ENCODE results near the gene EPHA10. TPM values are rescaled to one million over a fixed set of nuclear protein-coding genes. Genes with fewer than 3 reads are reported as not detected.
"Not testable (repeated sequence)": the region's sequence is repeated elsewhere in the genome, so short reads cannot be mapped to it uniquely, and the experiment has no call there.

Gene EPHA10
- polyA plus RNA-seq, 4 donors: 1.9 to 5.4 (median 3.5) TPM

- Histone ChIP-seq H3K4me3 (ENCODE audit: low read depth in 1 of 3, low read length in 3 of 3) (peak overlapping the region; percentile 73 to 86 (median 84)), H3K27ac (ENCODE audit: low read depth in 1 of 3, low read length in 2 of 3) (peak overlapping the region; percentile 67 to 91 (median 83)), H3K4me1 (ENCODE audit: control insufficient read depth in 3 of 3, insufficient read depth in 2 of 3, low read depth in 1 of 3, low read length in 2 of 3) (peaks cover 5 to 18% (median 12%) of the 10 kb centered on the region in 3 donors), H3K27me3 (ENCODE audit: control insufficient read depth in 3 of 3, insufficient read depth in 3 of 3, low read length in 3 of 3) (no peaks in the 10 kb centered on the region), H3K36me3 (ENCODE audit: control insufficient read depth in 3 of 3, insufficient read depth in 2 of 3, low read depth in 1 of 3, low read length in 3 of 3) (peaks cover 0 to 7% (median 0%) of the 10 kb centered on the region in 3 donors), H3K9me3 (ENCODE audit: control insufficient read depth in 2 of 2, insufficient read depth in 1 of 2, low read depth in 1 of 2, low read length in 1 of 2) (no peaks in the 10 kb centered on the region)
- DNase-seq: peak; percentile 33 to 81
- 1 to 2% (median 2%) methylated on average over 39 to 45 of the region's 45 CpGs for WGBS, 3 donors
- FAIRE-seq: no peak
Measured at GRCh38 chr1:37691497-37692077, 73.3 kb downstream of the EPHA10 start.

- DNase-seq (no peak), FAIRE-seq (no peak)
- no peaks in the 10 kb centered on the region for H3K9me3 ChIP-seq (ENCODE audit: control insufficient read depth in 2 of 2, insufficient read depth in 1 of 2, low read depth in 1 of 2, low read length in 1 of 2)
- peaks cover 3 to 22% (median 6%) of the 10 kb centered on the region in 3 donors for H3K36me3 ChIP-seq (ENCODE audit: control insufficient read depth in 3 of 3, insufficient read depth in 2 of 3, low read depth in 1 of 3, low read length in 3 of 3)
- no peak overlapping the region for H3K4me3 ChIP-seq (ENCODE audit: low read depth in 1 of 3, low read length in 3 of 3)
- peaks cover 4 to 16% (median 10%) of the 10 kb centered on the region in 3 donors for H3K4me1 ChIP-seq (ENCODE audit: control insufficient read depth in 3 of 3, insufficient read depth in 2 of 3, low read depth in 1 of 3, low read length in 2 of 3)
- no peaks in the 10 kb centered on the region for H3K27me3 ChIP-seq (ENCODE audit: control insufficient read depth in 3 of 3, insufficient read depth in 3 of 3, low read length in 3 of 3)
- 76 to 87% (median 84%) methylated on average over 4 of the region's 4 CpGs for WGBS, 3 donors
- H3K27ac ChIP-seq (ENCODE audit: low read depth in 1 of 3, low read length in 2 of 3): no peak overlapping the region
Measured at GRCh38 chr1:37688926-37689325, 76.0 kb downstream of the EPHA10 start.

DNA sequence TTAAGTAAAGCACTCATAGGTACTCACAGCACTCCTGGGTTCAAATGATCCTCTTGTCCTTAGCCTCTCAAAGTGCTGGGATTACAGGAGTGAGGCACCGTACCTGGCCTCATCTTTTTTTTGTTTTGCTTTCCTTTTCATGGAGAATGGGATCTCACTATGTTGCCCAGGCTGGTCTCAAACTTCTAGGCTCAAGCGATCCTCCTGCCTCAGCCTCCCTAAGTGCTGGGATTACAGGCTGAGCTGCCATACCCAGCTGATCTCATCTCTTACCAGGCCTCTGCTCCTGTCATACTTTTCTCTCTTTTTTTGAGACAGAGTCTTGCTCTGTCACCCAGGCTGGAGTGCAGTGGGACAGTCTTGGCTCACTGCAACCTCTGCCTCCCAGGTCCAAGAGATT lies 77.2 kb downstream of the EPHA10 start:
- H3K27ac ChIP-seq (ENCODE audit: low read depth in 1 of 3, low read length in 2 of 3); H3K27me3 ChIP-seq (ENCODE audit: control insufficient read depth in 3 of 3, insufficient read depth in 3 of 3, low read length in 3 of 3); H3K9me3 ChIP-seq (ENCODE audit: control insufficient read depth in 2 of 2, insufficient read depth in 1 of 2, low read depth in 1 of 2, low read length in 1 of 2); DNase-seq; FAIRE-seq; H3K4me3 ChIP-seq (ENCODE audit: low read depth in 1 of 3, low read length in 3 of 3): not testable (repeated sequence)
- 88 to 93% (median 91%) methylated on average over 2 of the region's 2 CpGs for WGBS, 3 donors
- Histone ChIP-seq H3K36me3 (ENCODE audit: control insufficient read depth in 3 of 3, insufficient read depth in 2 of 3, low read depth in 1 of 3, low read length in 3 of 3) (peaks cover 3 to 26% (median 12%) of the 10 kb centered on the region in 3 donors), H3K4me1 (ENCODE audit: control insufficient read depth in 3 of 3, insufficient read depth in 2 of 3, low read depth in 1 of 3, low read length in 2 of 3) (peaks cover 4 to 14% (median 10%) of the 10 kb centered on the region in 3 donors)

- 88 to 93% (median 91%) methylated on average over 3 of the region's 3 CpGs for whole genome bisulfite sequencing, 3 donors
- DNase-seq (no peak), FAIRE-seq (no peak)
- H3K27me3 ChIP-seq (ENCODE audit: control insufficient read depth in 3 of 3, insufficient read depth in 3 of 3, low read length in 3 of 3): no peaks in the 10 kb centered on the region
- no peak overlapping the region for H3K27ac ChIP-seq (ENCODE audit: low read depth in 1 of 3, low read length in 2 of 3)
- H3K4me3 ChIP-seq (ENCODE audit: low read depth in 1 of 3, low read length in 3 of 3): no peak overlapping the region
- peaks cover 1 to 7% (median 7%) of the 10 kb centered on the region in 3 donors for H3K4me1 ChIP-seq (ENCODE audit: control insufficient read depth in 3 of 3, insufficient read depth in 2 of 3, low read depth in 1 of 3, low read length in 2 of 3)
- H3K36me3 ChIP-seq (ENCODE audit: control insufficient read depth in 3 of 3, insufficient read depth in 2 of 3, low read depth in 1 of 3, low read length in 3 of 3): peaks cover 3 to 32% (median 12%) of the 10 kb centered on the region in 3 donors
- no peaks in the 10 kb centered on the region for H3K9me3 ChIP-seq (ENCODE audit: control insufficient read depth in 2 of 2, insufficient read depth in 1 of 2, low read depth in 1 of 2, low read length in 1 of 2)
Measured at GRCh38 chr1:37685722-37686121, 79.2 kb downstream of the EPHA10 start.

DNA sequence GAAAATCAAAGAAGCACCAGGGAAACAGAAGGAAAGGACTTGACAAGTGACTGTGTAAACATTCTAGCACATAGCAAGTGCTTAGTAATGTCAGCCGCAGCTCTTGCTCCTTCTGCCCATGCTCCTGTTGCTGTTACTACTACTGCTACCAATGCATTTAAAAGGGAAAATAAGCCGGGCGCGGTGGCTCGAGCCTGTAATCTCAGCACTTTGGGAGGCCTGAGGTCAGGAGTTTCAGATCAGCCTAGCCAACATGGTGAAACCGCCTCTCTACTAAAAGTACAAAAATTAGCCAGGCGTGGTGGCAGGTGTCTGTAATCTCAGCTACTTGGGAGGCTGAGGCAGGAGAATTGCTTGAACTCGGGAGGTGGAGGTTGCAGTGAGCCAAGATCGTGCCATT lies 80.7 kb downstream of the EPHA10 start:
- not testable (repeated sequence) for FAIRE-seq
- H3K36me3 ChIP-seq (ENCODE audit: control insufficient read depth in 3 of 3, insufficient read depth in 2 of 3, low read depth in 1 of 3, low read length in 3 of 3): peaks cover 3 to 34% (median 12%) of the 10 kb centered on the region in 3 donors

GRCh38 chr1:37682334-37682987 lies 82.5 kb downstream of the EPHA10 start:
- Histone ChIP-seq H3K4me3 (ENCODE audit: low read depth in 1 of 3, low read length in 3 of 3) (no peak overlapping the region), H3K9me3 (ENCODE audit: control insufficient read depth in 2 of 2, insufficient read depth in 1 of 2, low read depth in 1 of 2, low read length in 1 of 2) (no peaks in the 10 kb centered on the region), H3K27ac (ENCODE audit: low read depth in 1 of 3, low read length in 2 of 3) (no peak overlapping the region), H3K4me1 (ENCODE audit: control insufficient read depth in 3 of 3, insufficient read depth in 2 of 3, low read depth in 1 of 3, low read length in 2 of 3) (no peaks in the 10 kb centered on the region), H3K27me3 (ENCODE audit: control insufficient read depth in 3 of 3, insufficient read depth in 3 of 3, low read length in 3 of 3) (no peaks in the 10 kb centered on the region), H3K36me3 (ENCODE audit: control insufficient read depth in 3 of 3, insufficient read depth in 2 of 3, low read depth in 1 of 3, low read length in 3 of 3) (peaks cover 3 to 30% (median 12%) of the 10 kb centered on the region in 3 donors)
- FAIRE-seq: no peak
- peak; percentile 57 to 64 for DNase-seq
- 71 to 79% (median 78%) methylated on average over 5 of the region's 5 CpGs for WGBS, 3 donors

More for the DNA sequence above, 80.7 kb downstream of the EPHA10 start:
- H3K27ac ChIP-seq (ENCODE audit: low read depth in 1 of 3, low read length in 2 of 3); H3K4me3 ChIP-seq (ENCODE audit: low read depth in 1 of 3, low read length in 3 of 3); H3K27me3 ChIP-seq (ENCODE audit: control insufficient read depth in 3 of 3, insufficient read depth in 3 of 3, low read length in 3 of 3); DNase-seq; H3K4me1 ChIP-seq (ENCODE audit: control insufficient read depth in 3 of 3, insufficient read depth in 2 of 3, low read depth in 1 of 3, low read length in 2 of 3); H3K9me3 ChIP-seq (ENCODE audit: control insufficient read depth in 2 of 2, insufficient read depth in 1 of 2, low read depth in 1 of 2, low read length in 1 of 2): not testable (repeated sequence)
- 89 to 91% (median 90%) methylated on average over 9 of the region's 9 CpGs for WGBS, 3 donors

DNA sequence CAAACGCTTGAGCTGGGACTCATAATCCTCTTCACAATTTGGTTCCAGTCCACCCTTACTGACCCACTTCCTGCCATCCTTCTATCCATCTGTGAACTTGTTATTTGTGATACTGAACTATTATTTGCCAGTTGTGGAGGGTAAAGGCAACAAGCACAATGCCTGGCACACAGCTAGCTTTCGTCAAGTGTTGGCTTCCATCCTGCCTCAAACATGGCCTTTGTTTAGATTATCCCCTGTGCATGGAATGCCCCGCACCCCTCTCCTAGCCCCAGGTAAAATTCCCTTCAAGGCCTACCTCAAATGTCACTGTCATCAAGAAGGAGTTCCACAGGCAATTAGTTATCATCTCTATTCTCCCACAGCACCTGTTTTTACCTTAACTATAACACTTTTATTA lies 84.0 kb downstream of the EPHA10 start:
- H3K4me1 ChIP-seq (ENCODE audit: control insufficient read depth in 3 of 3, insufficient read depth in 2 of 3, low read depth in 1 of 3, low read length in 2 of 3): no peaks in the 10 kb centered on the region
- peaks cover under 1 to 22% (median 12%) of the 10 kb centered on the region in 3 donors for H3K36me3 ChIP-seq (ENCODE audit: control insufficient read depth in 3 of 3, insufficient read depth in 2 of 3, low read depth in 1 of 3, low read length in 3 of 3)
- H3K4me3 ChIP-seq (ENCODE audit: low read depth in 1 of 3, low read length in 3 of 3): no peak overlapping the region
- peaks cover 0 to 7% (median 0%) of the 10 kb centered on the region in 3 donors for H3K27me3 ChIP-seq (ENCODE audit: control insufficient read depth in 3 of 3, insufficient read depth in 3 of 3, low read length in 3 of 3)
- no peak for DNase-seq
- FAIRE-seq: no peak
- no peaks in the 10 kb centered on the region for H3K9me3 ChIP-seq (ENCODE audit: control insufficient read depth in 2 of 2, insufficient read depth in 1 of 2, low read depth in 1 of 2, low read length in 1 of 2)
- 83 to 90% (median 87%) methylated on average over 3 of the region's 3 CpGs for WGBS, 3 donors
- H3K27ac ChIP-seq (ENCODE audit: low read depth in 1 of 3, low read length in 2 of 3): no peak overlapping the region

- H3K4me3 ChIP-seq (ENCODE audit: low read depth in 1 of 3, low read length in 3 of 3): no peak overlapping the region
- no peak overlapping the region for H3K27ac ChIP-seq (ENCODE audit: low read depth in 1 of 3, low read length in 2 of 3)
- peaks cover 0 to 15% (median 0%) of the 10 kb centered on the region in 3 donors for H3K27me3 ChIP-seq (ENCODE audit: control insufficient read depth in 3 of 3, insufficient read depth in 3 of 3, low read length in 3 of 3)
- H3K9me3 ChIP-seq (ENCODE audit: control insufficient read depth in 2 of 2, insufficient read depth in 1 of 2, low read depth in 1 of 2, low read length in 1 of 2): no peaks in the 10 kb centered on the region
- FAIRE-seq (no peak), DNase-seq (no peak)
- no peaks in the 10 kb centered on the region for H3K4me1 ChIP-seq (ENCODE audit: control insufficient read depth in 3 of 3, insufficient read depth in 2 of 3, low read depth in 1 of 3, low read length in 2 of 3)
- H3K36me3 ChIP-seq (ENCODE audit: control insufficient read depth in 3 of 3, insufficient read depth in 2 of 3, low read depth in 1 of 3, low read length in 3 of 3): peaks cover 0 to 9% (median 0%) of the 10 kb centered on the region in 3 donors
- WGBS, 3 donors: 77 to 82% (median 81%) methylated on average over 5 of the region's 5 CpGs
Measured at GRCh38 chr1:37677808-37678207, 87.1 kb downstream of the EPHA10 start.
